ENCODE results near the gene DEPDC5. TPM values are rescaled to one million over a fixed set of nuclear protein-coding genes. Genes with fewer than 3 reads are reported as not detected.

DEPDC5 gene
- total and polyA plus RNA-seq, 9 of the 15 experiments (the other 6 are each of a cell fraction or from before 2014, with no cell fraction given), result 2.3 to 12.3 (median 10.7) TPM

GRCh38 chr22:31732089-31732829, 21.6 kb upstream of the DEPDC5 start:
- H3K9me3 ChIP-seq (replicated peaks; ENCODE audit: control insufficient read depth, insufficient read depth, low read depth, low read length), result no peaks in the 10 kb centered on the region
- no peak overlapping the region for H3K27ac ChIP-seq (ENCODE audit: extremely low read depth, low read depth, low read length)
- POLR2A ChIA-PET, result interaction anchor here (0.6 kb wide), 1 partner anchor 175 kb away, joined by 3 read pairs; no protein-coding TSS in a partner anchor
- H3K9me1 ChIP-seq (ENCODE audit: control insufficient read depth, insufficient read depth, low read length), result no peaks in the 10 kb centered on the region
- peaks cover 42% of the 10 kb centered on the region for H3K79me2 ChIP-seq (ENCODE audit: control insufficient read depth, insufficient read depth, low read length)
- CTCF ChIA-PET (ENCODE audit: low intra/inter-chr PET ratio), result no interaction called here
- ATAC-seq (no peak), DNase-seq (ENCODE audit: extremely low read depth in 1 of 4, low spot score in 3 of 4) (no peak), FAIRE-seq (no peak)
- no peaks in the 10 kb centered on the region; a peak in 1 of 5 replicates for H3K4me1 ChIP-seq (replicated peaks in 1 of 2; ENCODE audit: control insufficient read depth in 2 of 2, insufficient read depth in 2 of 2, low read length in 2 of 2)
- H3K4me3 ChIP-seq, result no peak overlapping the region
- H4K20me1 ChIP-seq (replicated peaks; ENCODE audit: control insufficient read depth, insufficient read depth, low read length), result no peaks in the 10 kb centered on the region
- H3K9ac ChIP-seq (ENCODE audit: insufficient read depth in 1 of 2, low read depth in 2 of 2, low read length in 2 of 2), result no peak overlapping the region
- in situ Hi-C loops (cut with MboI), result no loop called here
- 30% methylated on average over 2 of the region's 2 CpGs for WGBS (ENCODE audit: insufficient coverage, low coverage, missing lambda C conversion rate)
- H3K27me3 ChIP-seq (ENCODE audit: control insufficient read depth in 2 of 2, insufficient read depth in 2 of 2, low read length in 2 of 2), result no peaks in the 10 kb centered on the region
- intact Hi-C loops (cut with micrococcal nuclease), result no loop called here
- H2AFZ ChIP-seq (ENCODE audit: low read depth, low read length), result no peak overlapping the region
- H3K36me3 ChIP-seq (ENCODE audit: control insufficient read depth, insufficient read depth, low read length), result peaks cover 30% of the 10 kb centered on the region; the same call in 1 of the 3 replicates
- BruUV-seq (replicated peaks), result no TSS peak
- H3K4me2 ChIP-seq (ENCODE audit: insufficient read depth, low read length), result no peak overlapping the region
- TF ChIP-seq MTA2 (IDR thresholded peaks at IDR 0.05; ENCODE audit: low read depth) (no peak), ZNF609 (CRISPR knock-in tag; IDR thresholded peaks at IDR 0.05; ENCODE audit: borderline replicate concordance) (no peak), SAFB (IDR thresholded peaks at IDR 0.05; ENCODE audit: borderline replicate concordance, low read depth, low read length) (no peak), MTA3 (IDR thresholded peaks at IDR 0.05; ENCODE audit: borderline replicate concordance) (no peak), NR3C1 (CRISPR knock-in tag; IDR thresholded peaks at IDR 0.05) (no peak), DIDO1 (tag; IDR thresholded peaks at IDR 0.05; ENCODE audit: low read depth) (no peak), GABPB1 (CRISPR knock-in tag; IDR thresholded peaks at IDR 0.05) (no peak), NBN (IDR thresholded peaks at IDR 0.05; ENCODE audit: low read depth) (no peak), CREB5 (CRISPR knock-in tag; IDR thresholded peaks at IDR 0.05) (no peak), SREBF2 (CRISPR knock-in tag; IDR thresholded peaks at IDR 0.05) (no peak), ELF2 (CRISPR knock-in tag; IDR thresholded peaks at IDR 0.05) (no peak), ZNF436 (CRISPR knock-in tag; IDR thresholded peaks at IDR 0.05) (no peak)
- TF ChIP-seq, protein P1, sequence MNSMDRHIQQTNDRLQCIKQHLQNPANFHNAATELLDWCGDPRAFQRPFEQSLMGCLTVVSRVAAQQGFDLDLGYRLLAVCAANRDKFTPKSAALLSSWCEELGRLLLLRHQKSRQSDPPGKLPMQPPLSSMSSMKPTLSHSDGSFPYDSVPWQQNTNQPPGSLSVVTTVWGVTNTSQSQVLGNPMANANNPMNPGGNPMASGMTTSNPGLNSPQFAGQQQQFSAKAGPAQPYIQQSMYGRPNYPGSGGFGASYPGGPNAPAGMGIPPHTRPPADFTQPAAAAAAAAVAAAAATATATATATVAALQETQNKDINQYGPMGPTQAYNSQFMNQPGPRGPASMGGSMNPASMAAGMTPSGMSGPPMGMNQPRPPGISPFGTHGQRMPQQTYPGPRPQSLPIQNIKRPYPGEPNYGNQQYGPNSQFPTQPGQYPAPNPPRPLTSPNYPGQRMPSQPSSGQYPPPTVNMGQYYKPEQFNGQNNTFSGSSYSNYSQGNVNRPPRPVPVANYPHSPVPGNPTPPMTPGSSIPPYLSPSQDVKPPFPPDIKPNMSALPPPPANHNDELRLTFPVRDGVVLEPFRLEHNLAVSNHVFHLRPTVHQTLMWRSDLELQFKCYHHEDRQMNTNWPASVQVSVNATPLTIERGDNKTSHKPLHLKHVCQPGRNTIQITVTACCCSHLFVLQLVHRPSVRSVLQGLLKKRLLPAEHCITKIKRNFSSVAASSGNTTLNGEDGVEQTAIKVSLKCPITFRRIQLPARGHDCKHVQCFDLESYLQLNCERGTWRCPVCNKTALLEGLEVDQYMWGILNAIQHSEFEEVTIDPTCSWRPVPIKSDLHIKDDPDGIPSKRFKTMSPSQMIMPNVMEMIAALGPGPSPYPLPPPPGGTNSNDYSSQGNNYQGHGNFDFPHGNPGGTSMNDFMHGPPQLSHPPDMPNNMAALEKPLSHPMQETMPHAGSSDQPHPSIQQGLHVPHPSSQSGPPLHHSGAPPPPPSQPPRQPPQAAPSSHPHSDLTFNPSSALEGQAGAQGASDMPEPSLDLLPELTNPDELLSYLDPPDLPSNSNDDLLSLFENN (IDR thresholded peaks at IDR 0.05; ENCODE audit: low read depth in 2 of 2, low read length in 2 of 2), result no peak

Measured in K562 (cell line).